Activated T-helper 1 cell treated with anti-CD3 and anti-CD28 coated beads, Interleukin-12 subunit alpha, Interleukin-12 subunit beta, Interleukin-2, Interleukin-4 antibody, amounts not matched to agents 30 ng/mL and 10 ng/mL and 1 ng/mL, durations not matched to agents 14 hours and 24 hours and 36 hours (primary cell): ENCODE results near the gene DOK6. TPM values are rescaled to one million over a fixed set of nuclear protein-coding genes. Genes with fewer than 3 reads are reported as not detected.

ENCODE experiments used
- DNase-seq: peaks from one replicate; pipeline ENCODE4 v3.0.0; 2021; ENCODE audit warnings: low spot score
- H3K27ac Mint-ChIP-seq: one replicate; pipeline ENCODE4 v1.8.0; 2021; ENCODE audit warnings: mild to moderate bottlenecking, mixed read lengths
- H3K27me3 Mint-ChIP-seq: one replicate; pipeline ENCODE4 v1.8.0; 2022; ENCODE audit warnings: mild to moderate bottlenecking, moderate library complexity, mixed read lengths; ENCODE audit not compliant: insufficient read depth
- H3K36me3 Mint-ChIP-seq: one replicate; pipeline ENCODE4 v1.8.0; 2021; ENCODE audit warnings: low read depth, mixed read lengths
- H3K4me1 Mint-ChIP-seq: one replicate; pipeline ENCODE4 v1.8.0; 2021; ENCODE audit warnings: low read depth, mixed read lengths
- H3K4me3 Mint-ChIP-seq: one replicate; pipeline ENCODE4 v1.8.0; 2021; ENCODE audit warnings: mild to moderate bottlenecking, moderate library complexity, mixed read lengths
- H3K9me3 Mint-ChIP-seq: one replicate; pipeline ENCODE4 v1.8.0; 2021; ENCODE audit warnings: mixed read lengths
- intact Hi-C: fragments of 100-400 bp; cut with micrococcal nuclease; formaldehyde crosslinking; loops from one replicate; pipeline ENCODE4 v1.15.1; 2024
- total RNA-seq: library from RNA; stranded (reverse); gene quantifications from 2 replicates; pipeline ENCODE4 v1.2.3, GENCODE V29; 2022

DOK6 gene
- total RNA-seq, 1 donor from 2014 or later, result not detected

DNA sequence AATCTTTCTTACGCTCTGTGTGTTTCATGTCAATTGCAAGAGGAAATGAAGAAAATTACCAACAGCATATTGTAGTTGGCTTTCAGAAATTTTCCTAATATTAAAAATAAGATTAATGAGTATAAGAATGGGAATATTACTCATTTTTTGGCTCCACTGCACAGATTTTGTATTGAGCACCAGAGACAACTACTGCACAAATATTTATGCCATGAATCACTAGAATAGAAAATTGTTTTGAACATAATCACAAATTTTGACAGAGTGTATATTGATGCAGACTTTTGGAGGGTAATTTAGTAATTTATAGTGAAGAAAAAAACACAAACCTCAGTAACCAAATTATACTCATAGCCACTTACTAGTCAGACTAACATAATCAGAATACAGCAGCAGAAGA lies 118.3 kb downstream of the DOK6 start:
- no peaks in the 10 kb centered on the region for H3K4me1 Mint-ChIP-seq
- DNase-seq, result no peak

DNA sequence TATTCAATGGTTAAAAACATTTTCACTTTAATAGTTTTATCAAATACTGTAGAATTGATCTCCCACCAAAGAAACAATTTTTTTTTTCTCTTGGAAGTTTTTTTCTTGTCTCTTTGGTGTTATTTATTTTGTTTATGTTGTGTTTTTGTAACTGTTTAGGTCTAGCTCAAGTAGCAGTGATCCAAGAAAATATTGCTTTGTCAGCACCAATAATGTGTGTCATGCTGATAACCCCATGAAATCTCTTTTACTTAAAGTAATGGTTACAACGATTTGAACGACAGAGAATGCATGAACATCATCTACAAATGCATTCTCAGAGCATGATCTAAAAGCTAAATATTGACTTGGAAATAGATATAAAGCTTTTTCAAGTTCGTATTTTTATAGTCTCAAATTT lies 122.9 kb downstream of the DOK6 start:
- no peak overlapping the region for H3K4me3 Mint-ChIP-seq
- H3K4me1 Mint-ChIP-seq, result no peaks in the 10 kb centered on the region
- no peak overlapping the region for H3K27ac Mint-ChIP-seq
- H3K27me3 Mint-ChIP-seq, result no peaks in the 10 kb centered on the region
- no peak for DNase-seq
- no peaks in the 10 kb centered on the region for H3K36me3 Mint-ChIP-seq
- intact Hi-C loops, result no loop called here
- no peaks in the 10 kb centered on the region for H3K9me3 Mint-ChIP-seq

More for the DNA sequence above, 118.3 kb downstream of the DOK6 start:
- Mint-ChIP-seq H3K27ac (no peak overlapping the region), H3K36me3 (no peaks in the 10 kb centered on the region), H3K4me3 (no peak overlapping the region), H3K27me3 (peaks cover 2% of the 10 kb centered on the region), H3K9me3 (no peaks in the 10 kb centered on the region)
- intact Hi-C loops, result no loop called here

DNA sequence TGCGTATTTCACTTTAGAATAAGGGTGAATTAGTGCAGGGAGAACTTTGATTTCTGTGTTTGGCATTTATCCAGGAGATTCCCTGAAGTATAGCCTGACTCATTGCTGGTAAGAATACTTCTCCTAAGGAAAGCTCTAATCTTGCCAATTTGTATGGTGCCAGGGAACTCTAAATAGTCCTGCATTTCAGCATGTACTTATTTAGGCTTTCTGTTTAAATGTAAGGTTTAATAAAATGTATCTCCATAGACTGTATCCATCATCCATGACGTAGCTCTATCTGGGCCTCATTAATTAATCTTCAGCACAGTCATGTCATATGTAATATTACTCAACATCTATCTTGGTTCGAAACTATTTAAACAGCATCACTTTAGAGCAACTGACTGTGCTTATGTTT lies 127.7 kb downstream of the DOK6 start:
- H3K4me1 Mint-ChIP-seq, result no peaks in the 10 kb centered on the region
- intact Hi-C loops, result no loop called here
- H3K9me3 Mint-ChIP-seq, result no peaks in the 10 kb centered on the region
- no peak overlapping the region for H3K4me3 Mint-ChIP-seq
- H3K27ac Mint-ChIP-seq, result no peak overlapping the region
- DNase-seq, result no peak
- H3K27me3 Mint-ChIP-seq, result peaks cover 1% of the 10 kb centered on the region
- no peaks in the 10 kb centered on the region for H3K36me3 Mint-ChIP-seq

DNA sequence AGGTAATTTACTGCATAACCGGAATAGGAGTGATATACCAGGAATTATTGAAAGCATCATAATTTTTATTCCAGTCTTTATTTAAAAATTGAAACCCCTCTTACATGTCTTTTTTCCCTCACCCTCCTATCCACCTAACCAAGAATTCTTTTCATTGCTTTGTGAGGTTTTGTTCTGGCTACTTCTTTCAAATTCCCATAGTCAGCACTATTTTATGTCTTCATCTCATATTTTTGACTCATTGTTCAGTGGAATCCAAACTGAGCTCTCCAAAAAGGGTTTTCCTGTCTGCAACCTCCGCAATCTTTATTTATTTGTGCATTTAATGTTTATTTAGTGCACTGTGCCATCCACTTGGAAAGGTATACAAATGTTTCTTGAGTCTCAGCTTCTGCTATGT lies 128.5 kb downstream of the DOK6 start:
- Mint-ChIP-seq H3K9me3 (no peaks in the 10 kb centered on the region), H3K27ac (no peak overlapping the region), H3K4me1 (no peaks in the 10 kb centered on the region), H3K27me3 (peaks cover 1% of the 10 kb centered on the region), H3K36me3 (no peaks in the 10 kb centered on the region), H3K4me3 (no peak overlapping the region)
- intact Hi-C loops, result no loop called here
- no peak for DNase-seq

DNA sequence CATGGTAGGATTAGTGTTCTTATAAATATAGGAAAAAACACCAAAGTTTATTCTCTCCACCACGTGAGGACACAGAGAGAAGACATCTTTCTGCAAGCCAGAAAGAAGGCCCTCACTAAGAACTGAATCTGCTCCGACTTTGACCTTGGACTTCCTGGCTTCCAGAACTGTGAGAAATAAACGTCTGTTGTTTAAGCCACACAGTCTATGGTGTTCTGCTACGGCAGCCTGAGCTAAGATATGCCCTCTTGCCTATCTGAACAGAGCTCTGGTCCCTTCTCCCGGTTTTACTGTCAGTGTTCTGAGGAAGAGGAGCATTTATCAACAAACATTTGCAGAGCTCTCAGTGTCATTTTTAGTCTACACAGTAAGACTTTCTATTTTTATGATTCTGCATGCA lies 131.3 kb downstream of the DOK6 start:
- no peak for DNase-seq
- Mint-ChIP-seq H3K27me3 (peaks cover 4% of the 10 kb centered on the region), H3K27ac (no peak overlapping the region), H3K36me3 (no peaks in the 10 kb centered on the region), H3K4me3 (no peak overlapping the region), H3K9me3 (no peaks in the 10 kb centered on the region), H3K4me1 (no peaks in the 10 kb centered on the region)
- intact Hi-C loops, result no loop called here

DNA sequence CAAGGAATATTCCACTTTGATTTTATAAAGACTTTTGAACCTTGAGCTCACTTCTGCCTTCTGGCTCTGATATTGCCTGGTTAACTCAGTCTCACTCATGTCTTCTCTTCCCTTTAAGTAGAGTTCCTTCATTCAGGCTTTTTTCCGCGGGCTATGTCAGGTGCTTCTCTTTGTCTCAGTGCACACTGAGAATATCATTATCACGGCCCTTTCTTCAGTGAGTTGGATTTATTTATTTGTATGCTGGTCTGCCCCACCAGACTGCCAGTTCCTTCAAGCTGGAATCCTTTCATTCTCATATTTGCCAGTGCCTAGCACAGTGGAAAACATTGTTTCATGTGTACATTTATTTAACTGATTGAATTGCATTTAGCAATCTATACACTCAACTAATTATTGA lies 136.5 kb downstream of the DOK6 start:
- Mint-ChIP-seq H3K4me3 (no peak overlapping the region), H3K9me3 (no peaks in the 10 kb centered on the region), H3K36me3 (no peaks in the 10 kb centered on the region), H3K27ac (no peak overlapping the region), H3K27me3 (peaks cover 6% of the 10 kb centered on the region), H3K4me1 (no peaks in the 10 kb centered on the region)
- DNase-seq, result no peak
- intact Hi-C loops, result no loop called here

DNA sequence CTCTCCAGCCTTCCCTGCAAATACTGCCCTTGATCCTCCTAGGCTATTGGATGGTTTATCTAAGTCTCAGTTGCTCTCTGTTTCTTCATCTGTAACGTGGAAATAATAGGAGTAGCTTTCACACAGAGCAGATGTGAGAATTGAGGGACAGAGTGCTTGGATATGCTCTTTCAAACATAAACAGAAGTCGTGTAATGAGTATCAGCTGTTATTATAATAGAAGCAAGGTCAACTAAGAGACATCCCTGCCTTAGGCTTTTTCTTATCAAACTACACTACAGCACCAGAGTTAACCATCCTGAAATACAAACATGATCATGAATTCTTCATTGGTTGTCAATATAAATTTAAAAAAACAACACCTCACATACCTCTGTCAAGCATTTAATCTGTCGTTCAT lies 138.2 kb downstream of the DOK6 start:
- Mint-ChIP-seq H3K27me3 (peaks cover 9% of the 10 kb centered on the region), H3K27ac (no peak overlapping the region), H3K9me3 (no peaks in the 10 kb centered on the region), H3K4me1 (no peaks in the 10 kb centered on the region), H3K4me3 (no peak overlapping the region), H3K36me3 (no peaks in the 10 kb centered on the region)
- DNase-seq, result no peak
- intact Hi-C loops, result no loop called here

DNA sequence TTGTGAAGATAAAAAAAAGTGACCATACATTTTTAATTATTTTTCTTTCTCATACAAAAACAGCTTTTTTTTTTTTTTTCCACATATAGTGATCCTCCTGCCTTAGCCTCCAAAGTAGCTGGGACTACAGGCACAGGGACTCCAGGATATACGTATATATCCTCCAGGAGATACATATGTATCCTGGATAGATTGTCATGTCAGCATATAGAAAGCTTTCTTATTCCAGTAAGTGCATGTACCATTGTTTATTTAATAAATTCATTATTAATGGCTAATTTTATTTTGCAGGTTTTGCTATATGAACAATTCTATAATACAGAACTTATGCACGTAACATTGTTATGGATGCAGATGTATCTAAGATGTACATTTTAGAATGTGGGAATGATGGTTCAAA lies 138.7 kb downstream of the DOK6 start:
- no peak for DNase-seq
- H3K4me3 Mint-ChIP-seq, result no peak overlapping the region
- H3K27me3 Mint-ChIP-seq, result peaks cover 12% of the 10 kb centered on the region
- no peaks in the 10 kb centered on the region for H3K9me3 Mint-ChIP-seq
- no peaks in the 10 kb centered on the region for H3K4me1 Mint-ChIP-seq
- no peak overlapping the region for H3K27ac Mint-ChIP-seq
- no peaks in the 10 kb centered on the region for H3K36me3 Mint-ChIP-seq
- intact Hi-C loops, result no loop called here

DNA sequence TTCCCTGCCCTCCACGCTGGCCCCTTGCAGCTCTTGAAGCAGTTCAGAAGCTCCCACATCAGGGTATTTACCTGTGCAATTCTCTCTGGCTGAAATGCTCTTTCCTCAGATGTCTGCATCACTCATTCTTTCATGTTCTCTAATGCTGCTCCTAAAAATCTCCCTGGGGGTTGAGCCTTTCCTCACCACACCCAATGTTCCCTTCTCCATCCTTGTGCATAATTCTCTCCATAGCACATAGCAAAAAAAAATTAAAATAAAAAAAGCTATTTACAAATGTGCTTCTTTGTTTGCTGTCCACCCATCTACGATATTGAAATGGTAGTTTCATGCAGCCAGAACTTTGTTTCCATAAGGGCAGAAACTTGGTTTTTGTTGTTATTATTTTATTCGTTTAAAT lies 155.5 kb downstream of the DOK6 start:
- H3K27ac Mint-ChIP-seq, result no peak overlapping the region
- no peaks in the 10 kb centered on the region for H3K4me1 Mint-ChIP-seq
- no peak for DNase-seq
- H3K4me3 Mint-ChIP-seq, result no peak overlapping the region
- no peaks in the 10 kb centered on the region for H3K9me3 Mint-ChIP-seq
- peaks cover 2% of the 10 kb centered on the region for H3K27me3 Mint-ChIP-seq
- intact Hi-C loops, result no loop called here
- no peaks in the 10 kb centered on the region for H3K36me3 Mint-ChIP-seq

DNA sequence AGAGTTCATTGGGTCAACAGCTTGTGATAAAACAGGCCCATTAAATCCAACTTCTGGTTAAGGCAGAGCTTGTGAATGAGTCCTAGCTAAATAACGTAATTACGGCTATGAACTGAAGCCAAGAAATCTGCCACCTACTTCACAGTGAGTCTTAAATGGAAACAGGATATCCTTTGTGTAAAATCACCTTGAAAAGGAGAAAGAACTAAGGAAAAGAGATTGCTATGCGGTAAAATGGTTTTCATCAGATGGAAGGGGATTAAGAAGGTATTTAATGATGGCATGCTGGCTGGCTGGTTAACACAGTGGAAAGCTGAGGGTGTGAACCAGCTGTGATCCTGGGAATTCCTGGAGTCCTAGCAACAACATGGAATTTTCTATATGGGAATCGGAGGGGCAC lies 156.6 kb downstream of the DOK6 start:
- Mint-ChIP-seq H3K4me1 (no peaks in the 10 kb centered on the region), H3K36me3 (no peaks in the 10 kb centered on the region), H3K27me3 (peaks cover 2% of the 10 kb centered on the region), H3K27ac (no peak overlapping the region), H3K9me3 (no peaks in the 10 kb centered on the region), H3K4me3 (no peak overlapping the region)
- no peak for DNase-seq
- intact Hi-C loops, result no loop called here

DNA sequence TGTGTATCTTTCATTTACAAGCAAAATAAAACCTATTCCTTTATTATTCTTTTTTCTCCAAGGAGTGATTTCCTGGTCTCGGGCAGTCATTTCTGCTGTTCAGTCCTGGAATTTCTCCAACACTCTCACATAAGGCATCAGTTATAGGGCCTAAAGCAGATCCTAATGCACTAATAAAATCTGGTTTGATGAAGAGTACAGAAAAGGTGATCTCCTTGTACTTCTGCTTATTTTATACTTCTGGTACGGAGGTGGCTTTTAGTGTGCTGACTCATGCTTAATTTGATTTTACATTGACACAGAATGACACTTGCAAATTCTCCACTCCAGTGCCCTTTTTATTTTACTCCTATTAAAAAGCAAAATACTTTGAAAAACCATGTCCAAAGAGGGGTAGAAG lies 157.4 kb downstream of the DOK6 start:
- Mint-ChIP-seq H3K9me3 (no peaks in the 10 kb centered on the region), H3K4me1 (no peaks in the 10 kb centered on the region), H3K27ac (no peak overlapping the region), H3K27me3 (no peaks in the 10 kb centered on the region), H3K4me3 (no peak overlapping the region), H3K36me3 (no peaks in the 10 kb centered on the region)
- intact Hi-C loops, result no loop called here
- DNase-seq, result no peak

DNA sequence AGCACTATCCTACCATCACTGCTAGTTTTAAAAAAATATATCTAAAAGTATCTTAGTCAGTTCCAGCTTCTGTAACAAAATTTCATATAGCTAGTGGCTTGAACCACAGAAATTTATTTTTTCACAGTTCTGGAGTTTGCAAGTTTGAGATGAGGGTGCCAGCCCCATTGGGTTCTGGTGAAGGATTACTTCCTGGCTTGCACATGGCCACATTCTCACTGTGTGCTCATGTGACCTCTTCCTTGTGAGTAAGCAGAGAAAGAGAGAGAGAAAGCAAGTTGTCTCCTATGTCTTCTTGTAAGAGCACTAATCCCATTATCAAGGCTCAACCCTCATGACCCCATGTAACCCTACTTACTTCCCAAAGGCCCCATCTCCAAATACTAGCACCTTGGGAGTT lies 158.9 kb downstream of the DOK6 start:
- H3K36me3 Mint-ChIP-seq, result no peaks in the 10 kb centered on the region

DNA sequence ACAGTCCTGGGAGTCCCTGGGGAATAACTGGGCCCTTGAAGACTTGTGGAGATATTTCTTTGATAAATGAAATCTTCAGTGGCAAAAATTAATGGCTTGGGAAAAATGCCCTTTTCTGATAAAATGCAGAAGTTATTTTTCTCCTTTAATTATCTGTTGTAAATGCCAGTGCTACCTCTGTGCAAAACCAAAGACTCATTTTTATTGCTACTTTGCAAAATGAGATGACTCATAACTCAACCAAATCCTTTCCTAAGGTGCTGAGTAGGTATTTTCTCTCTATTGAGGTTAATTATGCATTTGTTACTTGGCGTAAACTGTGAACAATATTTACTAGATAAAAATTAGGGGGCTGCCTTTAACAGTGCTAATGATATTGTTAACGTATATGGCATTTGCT lies 163.9 kb downstream of the DOK6 start:
- H3K4me1 Mint-ChIP-seq, result no peaks in the 10 kb centered on the region
- no peaks in the 10 kb centered on the region for H3K27me3 Mint-ChIP-seq
- H3K36me3 Mint-ChIP-seq, result no peaks in the 10 kb centered on the region
- intact Hi-C loops, result no loop called here
- no peak for DNase-seq
- no peak overlapping the region for H3K4me3 Mint-ChIP-seq
- H3K27ac Mint-ChIP-seq, result no peak overlapping the region
- peaks cover 6% of the 10 kb centered on the region for H3K9me3 Mint-ChIP-seq

More for the DNA sequence above, 158.9 kb downstream of the DOK6 start:
- intact Hi-C loops, result no loop called here
- Mint-ChIP-seq H3K27me3 (no peaks in the 10 kb centered on the region), H3K4me1 (no peaks in the 10 kb centered on the region), H3K9me3 (no peaks in the 10 kb centered on the region), H3K27ac (no peak overlapping the region), H3K4me3 (no peak overlapping the region)
- DNase-seq, result no peak

DNA sequence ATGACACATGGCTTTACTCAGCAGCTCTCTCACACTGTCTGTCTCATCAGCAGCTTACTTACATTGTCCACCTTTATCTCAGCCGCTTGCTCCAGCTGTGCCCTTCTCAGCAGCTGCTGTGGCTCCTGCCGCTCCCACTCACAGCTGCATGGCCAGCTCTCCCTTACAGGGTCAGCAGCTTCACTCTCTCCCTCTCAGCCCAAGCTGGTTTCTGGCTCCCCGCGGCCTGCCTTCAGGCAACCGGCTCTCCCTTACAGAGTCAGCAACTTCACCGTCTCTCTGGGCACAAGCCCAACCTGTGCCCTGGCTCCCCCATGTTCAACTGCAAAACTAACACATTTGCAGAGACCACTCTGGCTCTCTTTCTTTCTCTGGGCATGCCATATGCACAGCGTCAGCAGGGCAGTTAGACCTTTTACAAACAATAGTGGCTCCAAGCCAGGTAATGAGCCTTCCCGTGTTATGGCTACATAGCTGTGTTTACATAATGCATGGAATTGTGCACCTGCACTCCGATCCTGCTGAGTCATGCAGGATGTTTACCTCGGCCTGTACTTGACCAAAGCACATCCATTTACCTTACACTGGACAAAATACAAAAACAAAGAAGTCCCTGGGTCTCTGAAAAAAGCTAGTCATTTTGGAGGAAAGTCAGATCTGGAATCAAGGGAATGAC lies 167.3 kb downstream of the DOK6 start:
- Mint-ChIP-seq H3K27ac (no peak overlapping the region), H3K9me3 (peaks cover 6% of the 10 kb centered on the region), H3K4me3 (no peak overlapping the region), H3K4me1 (no peaks in the 10 kb centered on the region), H3K36me3 (no peaks in the 10 kb centered on the region), H3K27me3 (no peaks in the 10 kb centered on the region)
- intact Hi-C loops, result no loop called here
- no peak for DNase-seq
